ENCODE data around the gene ABCB4.

DNA sequence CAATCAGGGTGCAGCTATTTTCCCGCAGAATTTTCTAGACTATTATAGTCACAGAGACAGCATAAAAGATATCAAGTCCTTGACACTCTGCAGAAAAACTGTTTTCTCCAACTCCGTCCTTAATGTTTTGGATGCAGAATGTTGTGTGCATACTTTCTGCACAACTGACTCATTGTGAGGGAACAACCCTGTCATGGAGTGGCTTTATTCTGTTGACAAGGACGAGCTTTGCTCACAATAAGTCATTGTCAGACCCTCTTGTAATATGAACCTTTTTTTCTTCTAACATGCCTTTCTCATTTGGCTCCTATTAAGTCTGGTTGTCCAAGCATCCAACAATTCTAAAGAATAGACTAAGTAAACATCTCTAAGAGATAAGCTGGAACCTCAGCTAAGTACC is 17.3 kb downstream of the ABCB4 start:
- TF ChIP-seq PPARA (CRISPR knock-in tag; IDR thresholded peaks at IDR 0.05; ENCODE audit: borderline replicate concordance) (no peak), GLIS3 (CRISPR knock-in tag; IDR thresholded peaks at IDR 0.05) (no peak), RARB (CRISPR knock-in tag; IDR thresholded peaks at IDR 0.05) (no peak), ARNTL (CRISPR knock-in tag; IDR thresholded peaks at IDR 0.05; ENCODE audit: borderline replicate concordance, low read depth) (no peak), ISL1 (CRISPR knock-in tag; IDR thresholded peaks at IDR 0.05) (no peak), ZFP3 (CRISPR knock-in tag; IDR thresholded peaks at IDR 0.05) (no peak), ZC3H10 (CRISPR knock-in tag; IDR thresholded peaks at IDR 0.05) (no peak), CSDC2 (CRISPR knock-in tag; IDR thresholded peaks at IDR 0.05) (no peak)
- TF ChIP-seq, protein P1, sequence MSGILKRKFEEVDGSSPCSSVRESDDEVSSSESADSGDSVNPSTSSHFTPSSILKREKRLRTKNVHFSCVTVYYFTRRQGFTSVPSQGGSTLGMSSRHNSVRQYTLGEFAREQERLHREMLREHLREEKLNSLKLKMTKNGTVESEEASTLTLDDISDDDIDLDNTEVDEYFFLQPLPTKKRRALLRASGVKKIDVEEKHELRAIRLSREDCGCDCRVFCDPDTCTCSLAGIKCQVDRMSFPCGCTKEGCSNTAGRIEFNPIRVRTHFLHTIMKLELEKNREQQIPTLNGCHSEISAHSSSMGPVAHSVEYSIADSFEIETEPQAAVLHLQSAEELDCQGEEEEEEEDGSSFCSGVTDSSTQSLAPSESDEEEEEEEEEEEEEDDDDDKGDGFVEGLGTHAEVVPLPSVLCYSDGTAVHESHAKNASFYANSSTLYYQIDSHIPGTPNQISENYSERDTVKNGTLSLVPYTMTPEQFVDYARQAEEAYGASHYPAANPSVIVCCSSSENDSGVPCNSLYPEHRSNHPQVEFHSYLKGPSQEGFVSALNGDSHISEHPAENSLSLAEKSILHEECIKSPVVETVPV (CRISPR knock-in tag; IDR thresholded peaks at IDR 0.05) = no peak
- TF ChIP-seq, protein P2, sequence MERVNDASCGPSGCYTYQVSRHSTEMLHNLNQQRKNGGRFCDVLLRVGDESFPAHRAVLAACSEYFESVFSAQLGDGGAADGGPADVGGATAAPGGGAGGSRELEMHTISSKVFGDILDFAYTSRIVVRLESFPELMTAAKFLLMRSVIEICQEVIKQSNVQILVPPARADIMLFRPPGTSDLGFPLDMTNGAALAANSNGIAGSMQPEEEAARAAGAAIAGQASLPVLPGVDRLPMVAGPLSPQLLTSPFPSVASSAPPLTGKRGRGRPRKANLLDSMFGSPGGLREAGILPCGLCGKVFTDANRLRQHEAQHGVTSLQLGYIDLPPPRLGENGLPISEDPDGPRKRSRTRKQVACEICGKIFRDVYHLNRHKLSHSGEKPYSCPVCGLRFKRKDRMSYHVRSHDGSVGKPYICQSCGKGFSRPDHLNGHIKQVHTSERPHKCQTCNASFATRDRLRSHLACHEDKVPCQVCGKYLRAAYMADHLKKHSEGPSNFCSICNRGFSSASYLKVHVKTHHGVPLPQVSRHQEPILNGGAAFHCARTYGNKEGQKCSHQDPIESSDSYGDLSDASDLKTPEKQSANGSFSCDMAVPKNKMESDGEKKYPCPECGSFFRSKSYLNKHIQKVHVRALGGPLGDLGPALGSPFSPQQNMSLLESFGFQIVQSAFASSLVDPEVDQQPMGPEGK (CRISPR knock-in tag; IDR thresholded peaks at IDR 0.05; ENCODE audit: borderline replicate concordance) = no peak
- TF ChIP-seq, protein P3, sequence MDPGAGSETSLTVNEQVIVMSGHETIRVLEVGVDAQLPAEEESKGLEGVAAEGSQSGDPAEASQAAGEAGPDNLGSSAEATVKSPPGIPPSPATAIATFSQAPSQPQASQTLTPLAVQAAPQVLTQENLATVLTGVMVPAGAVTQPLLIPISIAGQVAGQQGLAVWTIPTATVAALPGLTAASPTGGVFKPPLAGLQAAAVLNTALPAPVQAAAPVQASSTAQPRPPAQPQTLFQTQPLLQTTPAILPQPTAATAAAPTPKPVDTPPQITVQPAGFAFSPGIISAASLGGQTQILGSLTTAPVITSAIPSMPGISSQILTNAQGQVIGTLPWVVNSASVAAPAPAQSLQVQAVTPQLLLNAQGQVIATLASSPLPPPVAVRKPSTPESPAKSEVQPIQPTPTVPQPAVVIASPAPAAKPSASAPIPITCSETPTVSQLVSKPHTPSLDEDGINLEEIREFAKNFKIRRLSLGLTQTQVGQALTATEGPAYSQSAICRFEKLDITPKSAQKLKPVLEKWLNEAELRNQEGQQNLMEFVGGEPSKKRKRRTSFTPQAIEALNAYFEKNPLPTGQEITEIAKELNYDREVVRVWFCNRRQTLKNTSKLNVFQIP (CRISPR knock-in tag; IDR thresholded peaks at IDR 0.05; ENCODE audit: borderline replicate concordance, low read depth) = no peak
- TF ChIP-seq, protein P4, sequence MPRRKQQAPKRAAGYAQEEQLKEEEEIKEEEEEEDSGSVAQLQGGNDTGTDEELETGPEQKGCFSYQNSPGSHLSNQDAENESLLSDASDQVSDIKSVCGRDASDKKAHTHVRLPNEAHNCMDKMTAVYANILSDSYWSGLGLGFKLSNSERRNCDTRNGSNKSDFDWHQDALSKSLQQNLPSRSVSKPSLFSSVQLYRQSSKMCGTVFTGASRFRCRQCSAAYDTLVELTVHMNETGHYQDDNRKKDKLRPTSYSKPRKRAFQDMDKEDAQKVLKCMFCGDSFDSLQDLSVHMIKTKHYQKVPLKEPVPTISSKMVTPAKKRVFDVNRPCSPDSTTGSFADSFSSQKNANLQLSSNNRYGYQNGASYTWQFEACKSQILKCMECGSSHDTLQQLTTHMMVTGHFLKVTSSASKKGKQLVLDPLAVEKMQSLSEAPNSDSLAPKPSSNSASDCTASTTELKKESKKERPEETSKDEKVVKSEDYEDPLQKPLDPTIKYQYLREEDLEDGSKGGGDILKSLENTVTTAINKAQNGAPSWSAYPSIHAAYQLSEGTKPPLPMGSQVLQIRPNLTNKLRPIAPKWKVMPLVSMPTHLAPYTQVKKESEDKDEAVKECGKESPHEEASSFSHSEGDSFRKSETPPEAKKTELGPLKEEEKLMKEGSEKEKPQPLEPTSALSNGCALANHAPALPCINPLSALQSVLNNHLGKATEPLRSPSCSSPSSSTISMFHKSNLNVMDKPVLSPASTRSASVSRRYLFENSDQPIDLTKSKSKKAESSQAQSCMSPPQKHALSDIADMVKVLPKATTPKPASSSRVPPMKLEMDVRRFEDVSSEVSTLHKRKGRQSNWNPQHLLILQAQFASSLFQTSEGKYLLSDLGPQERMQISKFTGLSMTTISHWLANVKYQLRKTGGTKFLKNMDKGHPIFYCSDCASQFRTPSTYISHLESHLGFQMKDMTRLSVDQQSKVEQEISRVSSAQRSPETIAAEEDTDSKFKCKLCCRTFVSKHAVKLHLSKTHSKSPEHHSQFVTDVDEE (CRISPR knock-in tag; IDR thresholded peaks at IDR 0.05) = no peak
- TF ChIP-seq, protein P5, sequence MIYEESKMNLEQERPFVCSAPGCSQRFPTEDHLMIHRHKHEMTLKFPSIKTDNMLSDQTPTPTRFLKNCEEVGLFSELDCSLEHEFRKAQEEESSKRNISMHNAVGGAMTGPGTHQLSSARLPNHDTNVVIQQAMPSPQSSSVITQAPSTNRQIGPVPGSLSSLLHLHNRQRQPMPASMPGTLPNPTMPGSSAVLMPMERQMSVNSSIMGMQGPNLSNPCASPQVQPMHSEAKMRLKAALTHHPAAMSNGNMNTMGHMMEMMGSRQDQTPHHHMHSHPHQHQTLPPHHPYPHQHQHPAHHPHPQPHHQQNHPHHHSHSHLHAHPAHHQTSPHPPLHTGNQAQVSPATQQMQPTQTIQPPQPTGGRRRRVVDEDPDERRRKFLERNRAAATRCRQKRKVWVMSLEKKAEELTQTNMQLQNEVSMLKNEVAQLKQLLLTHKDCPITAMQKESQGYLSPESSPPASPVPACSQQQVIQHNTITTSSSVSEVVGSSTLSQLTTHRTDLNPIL (CRISPR knock-in tag; IDR thresholded peaks at IDR 0.05; ENCODE audit: low read depth) = no peak
